Measurements from ENCODE around the gene MPHOSPH9. TPM values are rescaled to one million over a fixed set of nuclear protein-coding genes. Genes with fewer than 3 reads are reported as not detected.
A peak's percentile ranks its signal among the peaks of the same experiment; 100 is the strongest.

The MPHOSPH9 gene
- total and polyA plus RNA-seq, 10 donors: 7.1 to 97.3 (median 40.0) TPM

- no peaks in the 10 kb centered on the region for H3K9me3 ChIP-seq
- no peak for DNase-seq
- intact Hi-C loops (cut with DNase I; ENCODE audit: low total_unique reads): no loop called here
- 87 to 94% (median 92%) methylated on average over 6 of the region's 6 CpGs for WGBS, 5 donors
- TF ChIP-seq CTCF (IDR thresholded peaks at IDR 0.05 in 8 of 11, conservative IDR thresholded peaks at IDR 0.05 in 3 of 11) (no peak), POLR2A (IDR thresholded peaks at IDR 0.05) (no peak)
- peaks cover 0 to 37% (median 14%) of the 10 kb centered on the region in 6 donors for H3K4me1 ChIP-seq
- no peaks in the 10 kb centered on the region for H3K36me3 ChIP-seq
- H3K27me3 ChIP-seq (replicated peaks in 1 of 7): no peaks in the 10 kb centered on the region
- H3K27ac ChIP-seq: peak overlapping the region in 4 of 8 donors; percentile 50 to 65 (median 62)
- H3K4me3 ChIP-seq: no peak overlapping the region
These were observed 111.3 kb downstream of the MPHOSPH9 start for GRCh38 chr12:123121670-123122069.

GRCh38 chr12:123120452-123121166 lies 112.3 kb downstream of the MPHOSPH9 start:
- no peaks in the 10 kb centered on the region for H3K36me3 ChIP-seq
- DNase-seq: no peak
- intact Hi-C loops (cut with DNase I; ENCODE audit: low total_unique reads): no loop called here
- H3K27me3 ChIP-seq (replicated peaks in 1 of 7): no peaks in the 10 kb centered on the region
- H3K9me3 ChIP-seq: no peaks in the 10 kb centered on the region
- 47 to 95% (median 82%) methylated on average over 3 of the region's 3 CpGs for WGBS, 5 donors
- peaks cover 4 to 48% (median 24%) of the 10 kb centered on the region in 6 donors for H3K4me1 ChIP-seq
- peak overlapping the region in 6 of 8 donors; percentile 48 to 65 (median 60) for H3K27ac ChIP-seq
- H3K4me3 ChIP-seq: no peak overlapping the region
- TF ChIP-seq POLR2A (IDR thresholded peaks at IDR 0.05) (no peak), POLR2AphosphoS5 (IDR thresholded peaks at IDR 0.05) (no peak), CTCF (IDR thresholded peaks at IDR 0.05 in 8 of 11, conservative IDR thresholded peaks at IDR 0.05 in 3 of 11) (no peak)

- TF ChIP-seq CTCF (IDR thresholded peaks at IDR 0.05 in 8 of 11, conservative IDR thresholded peaks at IDR 0.05 in 3 of 11) (no peak), POLR2AphosphoS5 (IDR thresholded peaks at IDR 0.05) (no peak)
- H3K27ac ChIP-seq: peak overlapping the region in 6 of 8 donors; percentile 7 to 65 (median 56)
- H3K9me3 ChIP-seq: no peaks in the 10 kb centered on the region
- no peak for DNase-seq
- H3K27me3 ChIP-seq (replicated peaks in 1 of 7): no peaks in the 10 kb centered on the region
- no peak overlapping the region for H3K4me3 ChIP-seq
- intact Hi-C loops (cut with DNase I; ENCODE audit: low total_unique reads): no loop called here
- WGBS, 5 donors: 60 to 74% (median 71%) methylated on average over 7 of the region's 7 CpGs
- peaks cover 12 to 56% (median 31%) of the 10 kb centered on the region in 6 donors for H3K4me1 ChIP-seq
- no peaks in the 10 kb centered on the region for H3K36me3 ChIP-seq
These were observed 113.1 kb downstream of the MPHOSPH9 start for GRCh38 chr12:123119808-123120207.

- TF ChIP-seq CTCF (IDR thresholded peaks at IDR 0.05 in 8 of 11, conservative IDR thresholded peaks at IDR 0.05 in 3 of 11) (no peak), POLR2AphosphoS5 (IDR thresholded peaks at IDR 0.05) (no peak), POLR2A (IDR thresholded peaks at IDR 0.05) (no peak)
- Histone ChIP-seq H3K9me3 (no peaks in the 10 kb centered on the region), H3K36me3 (no peaks in the 10 kb centered on the region), H3K4me1 (peaks cover 20 to 69% (median 43%) of the 10 kb centered on the region in 6 donors), H3K4me3 (no peak overlapping the region), H3K27ac (no peak overlapping the region), H3K27me3 (replicated peaks in 1 of 7) (no peaks in the 10 kb centered on the region)
- intact Hi-C loops (cut with DNase I; ENCODE audit: low total_unique reads): no loop called here
- 84 to 95% (median 90%) methylated on average over 8 of the region's 8 CpGs for WGBS, 5 donors
- no peak for DNase-seq
These were observed 114.4 kb downstream of the MPHOSPH9 start for GRCh38 chr12:123118497-123118896.

All from spleen (tissue), 11 donors.